ENCODE data around the gene PHLDB3. TPM values are rescaled to one million over a fixed set of nuclear protein-coding genes. Genes with fewer than 3 reads are reported as not detected.
A peak's percentile ranks its signal among the peaks of the same experiment; 100 is the strongest.

Gene PHLDB3
- total RNA-seq, 1 donor from 2014 or later = 7.8 TPM

- Histone ChIP-seq H3K27ac (no peak overlapping the region), H3K4me3 (no peak overlapping the region), H3K36me3 (peaks cover 7% of the 10 kb centered on the region), H3K9me3 (no peaks in the 10 kb centered on the region), H3K27me3 (ENCODE audit: low read depth) (no peaks in the 10 kb centered on the region), H3K4me1 (no peaks in the 10 kb centered on the region)
- ATAC-seq (no peak), DNase-seq (no peak)
- TF ChIP-seq CTCF (IDR thresholded peaks at IDR 0.05) = no peak
- intact Hi-C loops (cut with DNase I) = no loop called here
Observed at GRCh38 chr19:43490759-43491158, 13.8 kb downstream of the PHLDB3 start.

GRCh38 chr19:43489979-43490599, 14.5 kb downstream of the PHLDB3 start:
- DNase-seq (no peak), ATAC-seq (no peak)
- Histone ChIP-seq H3K4me1 (no peaks in the 10 kb centered on the region), H3K9me3 (no peaks in the 10 kb centered on the region), H3K27ac (no peak overlapping the region), H3K36me3 (peaks cover under 1% of the 10 kb centered on the region), H3K4me3 (no peak overlapping the region), H3K27me3 (ENCODE audit: low read depth) (no peaks in the 10 kb centered on the region)
- intact Hi-C loops (cut with DNase I) = no loop called here
- TF ChIP-seq CTCF (IDR thresholded peaks at IDR 0.05) = no peak

- DNase-seq (no peak), ATAC-seq (no peak)
- Histone ChIP-seq H3K36me3 (no peaks in the 10 kb centered on the region), H3K4me3 (no peak overlapping the region), H3K9me3 (no peaks in the 10 kb centered on the region), H3K4me1 (no peaks in the 10 kb centered on the region), H3K27me3 (ENCODE audit: low read depth) (no peaks in the 10 kb centered on the region), H3K27ac (no peak overlapping the region)
- no peak for TF ChIP-seq CTCF (IDR thresholded peaks at IDR 0.05)
- intact Hi-C loops (cut with DNase I) = no loop called here
Observed at GRCh38 chr19:43489310-43489709, 15.2 kb downstream of the PHLDB3 start.

GRCh38 chr19:43488179-43488578, 16.4 kb downstream of the PHLDB3 start:
- H3K27ac ChIP-seq = no peak overlapping the region
- ATAC-seq (no peak), DNase-seq (no peak)
- no peaks in the 10 kb centered on the region for H3K4me1 ChIP-seq
- H3K36me3 ChIP-seq = no peaks in the 10 kb centered on the region
- no peaks in the 10 kb centered on the region for H3K27me3 ChIP-seq (ENCODE audit: low read depth)
- TF ChIP-seq CTCF (IDR thresholded peaks at IDR 0.05) = no peak
- no peak overlapping the region for H3K4me3 ChIP-seq
- intact Hi-C loops (cut with DNase I) = no loop called here
- H3K9me3 ChIP-seq = no peaks in the 10 kb centered on the region

- intact Hi-C loops (cut with DNase I) = no loop called here
- H3K27ac ChIP-seq = no peak overlapping the region
- H3K9me3 ChIP-seq = no peaks in the 10 kb centered on the region
- H3K27me3 ChIP-seq (ENCODE audit: low read depth) = no peaks in the 10 kb centered on the region
- DNase-seq = no peak
- TF ChIP-seq CTCF (IDR thresholded peaks at IDR 0.05) = no peak
- H3K4me1 ChIP-seq = no peaks in the 10 kb centered on the region
- H3K36me3 ChIP-seq = no peaks in the 10 kb centered on the region
- peak in 1 of 2 donors; percentile 23 for ATAC-seq
- no peak overlapping the region for H3K4me3 ChIP-seq
Observed at GRCh38 chr19:43486412-43486811, 18.1 kb downstream of the PHLDB3 start.

Data from lower lobe of right lung (tissue), 2 donors.